SK-N-SH (cell line): Measurements from ENCODE around the gene EXOC6B. TPM values are rescaled to one million over a fixed set of nuclear protein-coding genes. Genes with fewer than 3 reads are reported as not detected.

Experiments used
- CTCF ChIA-PET: fragments of 300-600, 350-600 bp; formaldehyde crosslinking; extraction: SDS; loops from one replicate; lab custom pipeline; 2021; lab: Yijun Ruan, JAX
- POLR2A ChIA-PET: fragments of 350-600 bp; sonication (Branson Sonifier 250); formaldehyde crosslinking; extraction: SDS; loops from one replicate; lab custom pipeline; 2020; ENCODE audit warnings: antibody characterized with exemption, inconsistent platforms; lab: Yijun Ruan, JAX
- DNase-seq: peaks from one replicate; pipeline ENCODE4 v3.0.0; 2012
- H2AFZ ChIP-seq: fragments of 200-600 bp; sonication (generic); 2 replicates; pipeline ENCODE4 v1.8.1; 2016; ENCODE audit warnings: antibody characterized with exemption, mild to moderate bottlenecking, low read depth
- H3F3A ChIP-seq: fragments of 200-600 bp; sonication (generic); replicated peaks from 2 replicates; pipeline ENCODE3; 2016; ENCODE audit warnings: antibody characterized with exemption, mild to moderate bottlenecking; ENCODE audit not compliant: insufficient read depth
- H3K27ac ChIP-seq, 2 experiments: fragments of 200-500 bp in 1 of 2; fragments of 200-600 bp in 1 of 2; sonication (Bioruptor generic) in 1 of 2; sonication (generic), shearing (Covaris generic) in 1 of 2; 2 replicates each; pipeline versions ENCODE4 v1.5.1 to v1.6.1; 2014 to 2016; ENCODE audit warnings: low read depth in 2 of 2, inconsistent platforms in 1 of 2, low read length in 1 of 2, mild to moderate bottlenecking in 1 of 2, mixed read lengths in 1 of 2
- H3K27me3 ChIP-seq: fragments of 200-600 bp; sonication (generic), shearing (Covaris generic); 2 replicates; pipeline ENCODE4 v1.6.1; 2016; ENCODE audit warnings: mixed run types; ENCODE audit not compliant: insufficient read depth
- H3K36me3 ChIP-seq, 2 experiments: fragments of 200-500 bp in 1 of 2; fragments of 200-600 bp in 1 of 2; sonication (Bioruptor generic) in 1 of 2; sonication (generic) in 1 of 2; replicated peaks in 1 of 2; 2 replicates each; pipeline versions ENCODE3 to v1.5.1; 2014 to 2016; ENCODE audit warnings: low read length in 1 of 2, mild to moderate bottlenecking in 1 of 2; ENCODE audit not compliant: insufficient read depth in 2 of 2, control insufficient read depth in 1 of 2
- H3K4me1 ChIP-seq, 2 experiments: fragments of 200-500 bp in 1 of 2; fragments of 200-600 bp in 1 of 2; sonication (Bioruptor generic) in 1 of 2; sonication (generic), shearing (Covaris generic) in 1 of 2; 2 replicates each; pipeline versions ENCODE4 v1.5.1 to v1.6.1; 2014 to 2016; ENCODE audit warnings: low read depth in 1 of 2, low read length in 1 of 2, mixed run types in 1 of 2; ENCODE audit not compliant: insufficient read depth in 2 of 2, control insufficient read depth in 1 of 2
- H3K4me2 ChIP-seq: fragments of 200-600 bp; sonication (generic), shearing (Covaris generic); 2 replicates; pipeline ENCODE4 v1.6.1; 2017; ENCODE audit warnings: mixed run types
- H3K4me3 ChIP-seq, 2 experiments: fragments of 200-500 bp in 1 of 2; fragments of 200-600 bp in 1 of 2; sonication (Bioruptor generic) in 1 of 2; sonication (generic), shearing (Covaris generic) in 1 of 2; 2 replicates each; pipeline versions ENCODE4 v1.5.1 to v1.8.1; 2014 to 2016; ENCODE audit warnings: low read depth in 2 of 2, inconsistent platforms in 1 of 2, low read length in 1 of 2, mild to moderate bottlenecking in 1 of 2, mixed read lengths in 1 of 2, moderate library complexity in 1 of 2
- H3K79me2 ChIP-seq: fragments of 200-600 bp; sonication (generic); 2 replicates; pipeline ENCODE4 v1.8.1; 2017; ENCODE audit warnings: mild to moderate bottlenecking; ENCODE audit not compliant: insufficient read depth
- H3K9ac ChIP-seq: fragments of 200-600 bp; sonication (generic); 2 replicates; pipeline ENCODE4 v1.6.1; 2017; ENCODE audit warnings: mixed run types
- H3K9me2 ChIP-seq: fragments of 200-600 bp; sonication (generic); 2 replicates; pipeline ENCODE4 v1.6.1; 2017; ENCODE audit warnings: mixed run types
- H3K9me3 ChIP-seq: fragments of 200-600 bp; sonication (generic); 2 replicates; pipeline ENCODE4 v1.6.1; 2017; ENCODE audit warnings: mixed run types, mild to moderate bottlenecking, moderate library complexity
- H4K20me1 ChIP-seq: fragments of 200-600 bp; sonication (generic); 2 replicates; pipeline ENCODE4 v1.6.1; 2017; ENCODE audit warnings: mild to moderate bottlenecking, mixed run types; ENCODE audit not compliant: insufficient read depth
- ELF1 ChIP-seq: IDR thresholded peaks from 2 replicates; pipeline ENCODE4 v1.4.0; 2012
- EZH2phosphoT487 ChIP-seq: fragments of 200-600 bp; sonication (generic); IDR thresholded peaks from 2 replicates; pipeline ENCODE4 v1.6.1; 2017; ENCODE audit warnings: low read depth, mixed run types, mild to moderate bottlenecking, antibody characterized with exemption, moderate library complexity, borderline replicate concordance
- FOXM1 ChIP-seq: IDR thresholded peaks from 2 replicates; pipeline ENCODE4 v1.4.0; 2012; ENCODE audit warnings: low read depth, mild to moderate bottlenecking
- GABPA ChIP-seq: IDR thresholded peaks from 2 replicates; pipeline ENCODE4 v1.4.0; 2012; ENCODE audit warnings: low read depth, mild to moderate bottlenecking
- GATA2 ChIP-seq: sonication (generic); formaldehyde crosslinking; IDR thresholded peaks from 2 replicates; pipeline ENCODE4 v1.5.0; 2020; ENCODE audit warnings: mild to moderate bottlenecking, missing genetic modification reagents
- IRF3 ChIP-seq: fragments of 150-350 bp; IDR thresholded peaks from 2 replicates; pipeline ENCODE4 v1.6.1; 2016; ENCODE audit warnings: mild to moderate bottlenecking, low read depth, low read length
- MAX ChIP-seq: IDR thresholded peaks from 2 replicates; pipeline ENCODE4 v1.4.0; 2012; ENCODE audit warnings: low read depth
- NFIC ChIP-seq: IDR thresholded peaks from 2 replicates; pipeline ENCODE4 v1.4.0; 2012; ENCODE audit warnings: borderline replicate concordance
- POLR2AphosphoS5 ChIP-seq: IDR thresholded peaks from 2 replicates; pipeline ENCODE4 v1.6.1; 2012; ENCODE audit warnings: low read depth, low read length
- RAD21 ChIP-seq: IDR thresholded peaks from 2 replicates; pipeline ENCODE4 v1.6.1; 2012; ENCODE audit warnings: mild to moderate bottlenecking, low read length
- RCOR1 ChIP-seq: fragments of 150-350 bp; IDR thresholded peaks from 2 replicates; pipeline ENCODE4 v1.6.1; 2017; ENCODE audit warnings: antibody characterized with exemption, low read length
- REST ChIP-seq: IDR thresholded peaks from 2 replicates; pipeline ENCODE4 v1.6.1; 2012; ENCODE audit warnings: mild to moderate bottlenecking, low read depth, low read length, moderate library complexity
- RXRA ChIP-seq: IDR thresholded peaks from 2 replicates; pipeline ENCODE4 v1.4.0; 2012; ENCODE audit warnings: low read depth, mild to moderate bottlenecking, borderline replicate concordance
- SMC3 ChIP-seq: IDR thresholded peaks from 2 replicates; pipeline ENCODE4 v1.6.1; 2012; ENCODE audit warnings: low read depth, low read length, improper control_type of control experiment
- TAF1 ChIP-seq: IDR thresholded peaks from 2 replicates; pipeline ENCODE4 v1.6.1; 2012; ENCODE audit warnings: low read depth, mild to moderate bottlenecking, low read length, moderate library complexity, borderline replicate concordance
- TCF12 ChIP-seq: IDR thresholded peaks from 2 replicates; pipeline ENCODE4 v1.4.0; 2012
- TEAD4 ChIP-seq: IDR thresholded peaks from 2 replicates; pipeline ENCODE4 v1.4.0; 2012; ENCODE audit warnings: mild to moderate bottlenecking, borderline replicate concordance; ENCODE audit not compliant: insufficient read depth
- USF1 ChIP-seq: IDR thresholded peaks from 2 replicates; pipeline ENCODE4 v1.4.0; 2012; ENCODE audit warnings: low read depth, borderline replicate concordance
- YY1 ChIP-seq: IDR thresholded peaks from 2 replicates; pipeline ENCODE4 v1.4.0; 2012; ENCODE audit warnings: low read depth, mild to moderate bottlenecking
- ZBTB33 ChIP-seq: IDR thresholded peaks from 2 replicates; pipeline ENCODE4 v1.4.0; 2012; ENCODE audit warnings: low read depth, borderline replicate concordance
- WGBS: methylation state at CpG from one replicate; pipeline ENCODE4 v1.1.6; 2017; ENCODE audit warnings: low lambda C conversion rate; 5-methylcytosine and 5-hydroxymethylcytosine counted together
- polyA plus RNA-seq, 3 experiments: library from polyadenylated mRNA; depleted of rRNA; stranded (reverse); fragments of >200 nt; gene quantifications; 2 replicates each; pipeline ENCODE4 v1.2.3, GENCODE V29; 2012

EXOC6B gene
- polyA plus RNA-seq, 1 of the 3 experiments (the other 2 are of a cell fraction), result 7.4 TPM

GRCh38 chr2:72727356-72727755 is 98.5 kb downstream of the EXOC6B start (continued):
- TF ChIP-seq REST (no peak), RXRA (no peak), FOXM1 (no peak), ELF1 (no peak), TCF12 (no peak)

GRCh38 chr2:72723769-72724370 is 102.0 kb downstream of the EXOC6B start:
- TF ChIP-seq IRF3 (no peak), RCOR1 (no peak), TEAD4 (no peak), ZBTB33 (no peak), GATA2 (no peak), RAD21 (no peak), NFIC (no peak), POLR2AphosphoS5 (no peak), MAX (no peak), YY1 (no peak), SMC3 (no peak), USF1 (no peak), GABPA (no peak), TCF12 (no peak), TAF1 (no peak), EZH2phosphoT487 (no peak)
- no peak overlapping the region for H3K4me3 ChIP-seq
- H3K27me3 ChIP-seq, result no peaks in the 10 kb centered on the region
- H3K27ac ChIP-seq, result no peak overlapping the region
- no peaks in the 10 kb centered on the region for H4K20me1 ChIP-seq
- no peaks in the 10 kb centered on the region for H3K9me2 ChIP-seq
- no peak overlapping the region for H3K4me2 ChIP-seq
- H3F3A ChIP-seq, result no peaks in the 10 kb centered on the region
- peaks cover 2 to 14% of the 10 kb centered on the region in 2 experiments; a peak in 3 of 4 replicates for H3K4me1 ChIP-seq
- no peak for DNase-seq
- no peaks in the 10 kb centered on the region for H3K79me2 ChIP-seq
- 85% methylated on average over 3 of the region's 3 CpGs for WGBS
- no peak overlapping the region for H3K9ac ChIP-seq
- CTCF ChIA-PET, result interaction anchor here (0.7 kb wide), 1 partner anchor 145 kb away, joined by 3 read pairs; no protein-coding TSS in a partner anchor
- POLR2A ChIA-PET, result no interaction called here
- no peaks in the 10 kb centered on the region for H3K36me3 ChIP-seq
- no peak overlapping the region for H2AFZ ChIP-seq
- H3K9me3 ChIP-seq, result no peaks in the 10 kb centered on the region
